H7 (cell line): ENCODE data around the gene APOL1. TPM values are rescaled to one million over a fixed set of nuclear protein-coding genes. Genes with fewer than 3 reads are reported as not detected.

Experiments used
- DNase-seq: peaks from one replicate; pipeline ENCODE4 v3.0.0; 2012
- H3K27me3 ChIP-seq: 2 replicates; pipeline ENCODE4 v1.6.0; 2011; ENCODE audit warnings: mild to moderate bottlenecking, low read length; ENCODE audit not compliant: control insufficient read depth, insufficient read depth
- H3K36me3 ChIP-seq: replicated peaks from 2 replicates; pipeline ENCODE4 v1.5.1; 2011; ENCODE audit warnings: low read length; ENCODE audit not compliant: control insufficient read depth, insufficient read depth
- H3K4me3 ChIP-seq: 2 replicates; pipeline ENCODE4 v1.5.1; 2011; ENCODE audit warnings: low read depth, mild to moderate bottlenecking, control low read depth, low read length, moderate library complexity; ENCODE audit not compliant: insufficient read depth
- total RNA-seq: library from RNA; depleted of rRNA; stranded (reverse); fragments of >200 nt; shearing (Covaris generic); gene quantifications from 2 replicates; pipeline ENCODE4 v1.2.3, GENCODE V29; 2014

The APOL1 gene
- total RNA-seq, 1 experiment from 2014 or later: not detected

- H3K27me3 ChIP-seq: no peaks in the 10 kb centered on the region
- no peak overlapping the region for H3K4me3 ChIP-seq
- DNase-seq: no peak
- H3K36me3 ChIP-seq: peaks cover 77% of the 10 kb centered on the region
Measured at GRCh38 chr22:36294293-36294620, 41.3 kb downstream of the APOL1 start.

DNA sequence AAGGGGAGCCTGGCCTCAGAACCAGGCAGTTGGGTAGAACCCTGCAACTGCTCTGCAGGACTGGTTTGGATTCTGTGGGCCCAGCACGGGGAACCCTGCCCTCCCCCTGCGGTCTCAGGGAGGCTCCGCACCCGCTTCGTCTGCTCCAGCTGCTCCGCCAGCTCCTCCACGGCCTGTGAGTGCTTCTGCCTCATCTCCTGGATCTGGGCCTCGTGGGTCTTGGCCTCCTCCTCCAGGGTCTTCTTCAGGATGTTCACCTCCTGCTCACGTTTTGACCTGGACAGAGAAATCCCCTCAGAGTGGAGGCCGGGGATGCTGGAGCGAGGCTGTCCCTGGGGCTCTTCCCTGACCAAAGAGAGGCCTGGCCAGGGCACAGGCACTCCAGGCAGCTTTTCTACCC, 41.9 kb downstream of the APOL1 start:
- Histone ChIP-seq H3K27me3 (no peaks in the 10 kb centered on the region), H3K4me3 (no peak overlapping the region), H3K36me3 (peaks cover 76% of the 10 kb centered on the region)
- no peak for DNase-seq

- peaks cover 79% of the 10 kb centered on the region for H3K36me3 ChIP-seq
- DNase-seq: no peak
- H3K4me3 ChIP-seq: no peak overlapping the region
- H3K27me3 ChIP-seq: no peaks in the 10 kb centered on the region
Measured at GRCh38 chr22:36295247-36295646, 42.3 kb downstream of the APOL1 start.

- no peak overlapping the region for H3K4me3 ChIP-seq
- H3K27me3 ChIP-seq: no peaks in the 10 kb centered on the region
- peaks cover 88% of the 10 kb centered on the region for H3K36me3 ChIP-seq
- DNase-seq: no peak
Measured at GRCh38 chr22:36296690-36297089, 43.8 kb downstream of the APOL1 start.

DNA sequence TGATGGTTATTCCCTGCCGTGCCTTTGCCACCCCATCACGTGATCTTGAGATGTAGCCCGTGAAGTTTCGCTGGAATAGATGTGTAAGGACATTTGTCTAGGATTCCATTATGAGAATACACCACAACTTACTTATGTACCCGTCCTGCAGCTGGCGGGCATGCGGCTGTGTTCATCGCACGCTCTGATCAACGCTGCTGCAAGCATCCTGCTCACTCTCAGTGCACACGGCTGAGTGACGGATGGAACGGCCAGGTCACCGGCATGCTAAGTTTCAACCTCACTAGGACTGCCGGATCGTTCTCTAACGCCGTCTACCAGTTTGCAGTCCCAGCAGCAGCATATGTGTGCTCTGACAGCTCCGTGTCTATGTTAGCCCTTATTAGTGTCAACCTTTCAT, 44.6 kb downstream of the APOL1 start:
- Histone ChIP-seq H3K4me3 (no peak overlapping the region), H3K27me3 (no peaks in the 10 kb centered on the region), H3K36me3 (peaks cover 83% of the 10 kb centered on the region)
- no peak for DNase-seq

DNA sequence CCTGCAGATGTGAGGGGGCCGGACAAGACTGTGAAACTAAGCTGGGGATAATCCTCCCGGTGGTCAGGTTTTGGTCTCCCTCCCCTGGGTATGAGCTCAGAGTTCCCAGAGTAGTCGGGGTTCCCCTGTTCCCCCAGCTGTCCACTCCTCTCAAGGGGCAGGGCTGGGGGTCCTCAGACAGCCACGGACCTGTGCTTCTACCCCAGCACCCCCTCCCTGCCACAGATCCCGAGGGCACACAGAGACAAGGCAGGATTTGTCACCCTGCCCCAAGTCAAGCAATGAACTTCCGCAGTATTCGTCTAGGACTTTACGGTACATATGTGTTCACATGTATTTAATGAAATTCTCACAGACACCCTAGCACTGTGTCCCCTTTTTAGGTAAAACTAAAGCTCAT, 45.2 kb downstream of the APOL1 start:
- H3K36me3 ChIP-seq: peaks cover 83% of the 10 kb centered on the region
- H3K27me3 ChIP-seq: no peaks in the 10 kb centered on the region
- DNase-seq: no peak
- H3K4me3 ChIP-seq: no peak overlapping the region

- Histone ChIP-seq H3K36me3 (peaks cover 80% of the 10 kb centered on the region), H3K27me3 (no peaks in the 10 kb centered on the region), H3K4me3 (no peak overlapping the region)
- DNase-seq: no peak
Measured at GRCh38 chr22:36298601-36299000, 45.7 kb downstream of the APOL1 start.

- Histone ChIP-seq H3K27me3 (no peaks in the 10 kb centered on the region), H3K4me3 (no peak overlapping the region), H3K36me3 (peaks cover 77% of the 10 kb centered on the region)
- no peak for DNase-seq
Measured at GRCh38 chr22:36299295-36299694, 46.4 kb downstream of the APOL1 start.

DNA sequence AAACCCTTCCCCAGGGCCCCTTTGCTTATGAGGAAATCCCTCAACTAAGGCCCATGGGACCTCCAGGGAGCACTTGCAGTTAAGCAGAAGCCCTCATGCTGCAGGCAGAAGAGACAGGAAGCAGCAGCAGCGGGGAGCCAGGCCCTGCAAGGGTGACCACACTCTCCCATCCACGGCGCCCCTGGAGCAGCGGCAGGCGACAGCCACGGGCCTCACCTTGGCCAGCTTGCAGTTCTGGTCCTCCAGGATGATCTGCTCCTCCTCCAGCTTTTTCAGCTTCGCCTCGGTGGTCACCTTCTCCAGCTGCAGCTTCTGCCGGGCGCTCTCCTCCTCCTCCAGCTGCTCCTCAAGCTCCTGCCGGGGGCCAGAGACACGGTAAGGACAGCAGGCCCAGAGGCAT, 47.0 kb downstream of the APOL1 start:
- Histone ChIP-seq H3K4me3 (no peak overlapping the region), H3K36me3 (peaks cover 76% of the 10 kb centered on the region), H3K27me3 (no peaks in the 10 kb centered on the region)
- DNase-seq: no peak

DNA sequence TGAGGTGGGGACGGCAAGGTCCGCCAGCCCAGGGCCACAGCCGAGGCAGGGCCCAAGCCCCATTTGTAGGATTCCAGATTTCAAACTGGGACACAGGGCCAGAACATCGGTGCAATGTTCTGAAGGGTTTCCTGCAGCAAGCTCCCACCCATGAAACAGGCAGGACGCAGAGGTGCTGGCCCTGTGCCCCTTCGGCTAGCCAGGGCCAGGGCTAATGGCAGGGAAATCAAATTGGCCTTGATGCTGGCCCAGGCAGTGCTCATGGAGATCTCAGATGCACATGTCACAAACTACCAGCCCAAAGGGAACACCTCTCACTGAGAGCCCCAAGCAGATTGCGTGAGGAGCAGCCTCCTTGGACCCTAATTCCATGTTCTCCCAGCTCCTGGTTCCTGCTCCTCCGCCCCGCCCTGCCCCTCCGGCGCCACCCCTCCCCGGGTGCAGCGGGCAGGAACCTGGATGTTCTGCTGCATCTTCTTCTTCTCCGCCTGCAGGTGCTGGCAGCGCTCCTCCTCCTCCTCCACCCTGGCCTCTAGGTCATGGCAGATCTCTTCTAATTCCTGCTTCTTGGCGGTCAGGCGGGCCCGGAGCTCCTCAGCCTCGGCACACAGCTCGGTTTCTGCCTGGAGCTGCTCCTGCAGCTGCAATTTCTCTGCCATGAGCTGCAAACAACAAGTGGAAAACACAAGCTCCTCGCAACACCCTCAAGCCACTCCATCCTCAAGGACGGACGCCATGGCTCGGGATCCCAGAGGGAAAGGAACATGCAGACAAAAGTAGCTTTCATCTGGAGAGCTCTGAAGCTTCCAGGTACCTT, 47.7 kb downstream of the APOL1 start:
- no peak for DNase-seq
- H3K4me3 ChIP-seq: no peak overlapping the region

DNA sequence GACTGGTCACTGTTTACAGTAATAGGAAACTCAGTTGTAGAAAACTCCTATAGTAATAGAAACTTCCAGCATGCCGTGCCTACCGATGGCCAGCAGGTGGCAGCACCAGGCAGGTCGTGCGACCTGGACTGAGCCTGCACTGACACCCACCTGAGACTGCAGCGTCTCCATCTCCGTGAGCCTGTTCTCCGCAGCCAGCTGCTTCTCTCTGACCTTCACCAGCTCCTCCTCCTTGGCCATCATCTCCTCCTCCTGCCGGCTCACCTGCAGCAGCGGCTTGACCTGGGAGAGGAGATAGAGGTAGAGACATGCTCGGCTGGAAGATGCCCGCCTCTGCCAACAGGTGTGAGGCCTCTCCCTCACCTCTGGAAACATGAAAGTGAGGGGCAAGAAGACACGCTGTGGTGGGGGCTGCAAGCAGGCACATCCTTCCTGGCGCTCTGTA, 48.5 kb downstream of the APOL1 start:
- peak; percentile 96 for DNase-seq
- Histone ChIP-seq H3K36me3 (peaks cover 80% of the 10 kb centered on the region), H3K4me3 (no peak overlapping the region), H3K27me3 (no peaks in the 10 kb centered on the region)

More for the DNA sequence above, 47.7 kb downstream of the APOL1 start:
- Histone ChIP-seq H3K36me3 (peaks cover 76% of the 10 kb centered on the region), H3K27me3 (no peaks in the 10 kb centered on the region)

- Histone ChIP-seq H3K4me3 (no peak overlapping the region), H3K36me3 (peaks cover 78% of the 10 kb centered on the region)
- no peak for DNase-seq
Measured at GRCh38 chr22:36301851-36302250, 48.9 kb downstream of the APOL1 start.

DNA sequence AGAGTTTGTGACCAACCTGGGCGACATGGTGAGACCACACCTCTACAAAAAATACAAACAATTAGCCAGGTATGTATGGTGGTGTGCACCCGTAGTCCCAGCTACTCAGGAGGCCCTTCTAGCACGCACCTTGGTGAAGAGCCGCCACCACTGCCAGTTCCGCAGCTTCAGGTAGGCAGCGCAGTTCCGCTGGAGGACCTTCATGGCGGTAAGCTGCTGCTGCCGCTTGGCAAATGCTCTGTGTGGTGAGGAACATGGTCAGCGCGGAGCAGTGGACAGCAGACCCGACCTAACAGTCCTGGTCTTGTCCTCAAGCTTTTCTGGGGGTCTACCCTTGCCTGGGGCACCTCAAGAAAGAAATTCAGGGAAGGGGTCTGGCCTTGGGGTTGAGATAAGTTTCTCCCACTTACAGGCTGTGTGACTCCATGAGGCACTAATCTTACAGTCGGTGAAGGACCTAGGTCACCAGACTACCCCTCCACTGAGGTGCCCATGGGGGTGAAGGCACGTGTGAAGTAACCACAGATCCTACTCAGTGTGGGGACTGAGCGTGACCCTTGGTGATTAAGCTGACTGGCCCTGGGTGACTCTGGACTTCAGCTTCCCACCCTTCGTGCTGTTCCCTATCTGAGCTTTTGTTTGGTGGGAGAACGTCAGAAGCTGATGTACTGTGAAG, 49.6 kb downstream of the APOL1 start:
- no peaks in the 10 kb centered on the region for H3K27me3 ChIP-seq
- H3K36me3 ChIP-seq: peaks cover 75% of the 10 kb centered on the region
- H3K4me3 ChIP-seq: no peak overlapping the region
- no peak for DNase-seq

More at GRCh38 chr22:36301851-36302250, 48.9 kb downstream of the APOL1 start:
- H3K27me3 ChIP-seq: no peaks in the 10 kb centered on the region

- Histone ChIP-seq H3K27me3 (no peaks in the 10 kb centered on the region), H3K36me3 (peaks cover 73% of the 10 kb centered on the region), H3K4me3 (no peak overlapping the region)
- no peak for DNase-seq
Measured at GRCh38 chr22:36303115-36303467, 50.2 kb downstream of the APOL1 start.

- no peak for DNase-seq
- Histone ChIP-seq H3K36me3 (peaks cover 68% of the 10 kb centered on the region), H3K4me3 (no peak overlapping the region), H3K27me3 (no peaks in the 10 kb centered on the region)
Measured at GRCh38 chr22:36303874-36304273, 50.9 kb downstream of the APOL1 start.
